C4-2B (cell line): ENCODE data around the gene FCGBP.
"Not testable (repeated sequence)": the region's sequence is repeated elsewhere in the genome, so short reads cannot be mapped to it uniquely, and the experiment has no call there.

Source experiments
- ZFX ChIP-seq: fragments of 450-650 bp; IDR thresholded peaks from 2 replicates; pipeline ENCODE4 v1.6.1; 2017
- TF ChIP-seq, protein P1 (sequence below): fragments of 450-650 bp; conservative IDR thresholded peaks from 2 replicates; pipeline ENCODE4 v1.5.1; 2017; ENCODE audit warnings: mild to moderate bottlenecking

DNA sequence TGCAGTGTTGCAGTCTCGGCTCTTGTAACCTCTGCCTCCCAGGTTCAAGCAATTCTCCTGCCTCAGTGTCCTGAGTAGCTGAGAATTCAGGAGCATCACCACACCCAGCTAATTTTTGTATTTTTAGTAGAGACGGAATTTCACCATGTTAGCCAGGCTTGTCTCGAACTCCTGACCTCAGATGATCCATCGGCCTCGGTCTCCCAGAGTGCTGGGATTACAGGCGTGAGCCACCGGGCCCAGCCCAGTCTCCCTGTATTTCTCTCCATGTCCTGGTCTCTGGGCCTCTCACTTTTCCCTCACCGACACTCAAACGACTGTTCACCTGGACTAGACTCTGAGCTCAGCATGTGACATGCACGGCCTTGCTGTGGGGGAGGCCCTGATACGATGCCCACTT lies 39.3 kb downstream of the FCGBP start:
- TF ChIP-seq, protein P1, sequence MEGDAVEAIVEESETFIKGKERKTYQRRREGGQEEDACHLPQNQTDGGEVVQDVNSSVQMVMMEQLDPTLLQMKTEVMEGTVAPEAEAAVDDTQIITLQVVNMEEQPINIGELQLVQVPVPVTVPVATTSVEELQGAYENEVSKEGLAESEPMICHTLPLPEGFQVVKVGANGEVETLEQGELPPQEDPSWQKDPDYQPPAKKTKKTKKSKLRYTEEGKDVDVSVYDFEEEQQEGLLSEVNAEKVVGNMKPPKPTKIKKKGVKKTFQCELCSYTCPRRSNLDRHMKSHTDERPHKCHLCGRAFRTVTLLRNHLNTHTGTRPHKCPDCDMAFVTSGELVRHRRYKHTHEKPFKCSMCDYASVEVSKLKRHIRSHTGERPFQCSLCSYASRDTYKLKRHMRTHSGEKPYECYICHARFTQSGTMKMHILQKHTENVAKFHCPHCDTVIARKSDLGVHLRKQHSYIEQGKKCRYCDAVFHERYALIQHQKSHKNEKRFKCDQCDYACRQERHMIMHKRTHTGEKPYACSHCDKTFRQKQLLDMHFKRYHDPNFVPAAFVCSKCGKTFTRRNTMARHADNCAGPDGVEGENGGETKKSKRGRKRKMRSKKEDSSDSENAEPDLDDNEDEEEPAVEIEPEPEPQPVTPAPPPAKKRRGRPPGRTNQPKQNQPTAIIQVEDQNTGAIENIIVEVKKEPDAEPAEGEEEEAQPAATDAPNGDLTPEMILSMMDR: not testable (repeated sequence)
- TF ChIP-seq ZFX: not testable (repeated sequence)
